HEK293 (cell line): ENCODE data around the gene ICOSLG.
A peak's percentile ranks its signal among the peaks of the same experiment; 100 is the strongest.

ENCODE experiments used
- CTCF ChIA-PET: fragments of 350-600 bp; formaldehyde crosslinking; extraction: SDS; loops from one replicate; lab custom pipeline; 2021; ENCODE audit warnings: antibody characterized with exemption; lab: Yijun Ruan, JAX
- POLR2A ChIA-PET: fragments of 300-600 bp; formaldehyde crosslinking; extraction: SDS; loops from one replicate; lab custom pipeline; 2020; ENCODE audit warnings: antibody characterized with exemption, inconsistent platforms; lab: Yijun Ruan, JAX
- H3K27ac ChIP-seq: fragments of 200-500 bp; sonication (Bioruptor generic); 2 replicates; pipeline ENCODE4 v1.5.1; 2014; ENCODE audit warnings: low read depth, low read length, control low read depth, inconsistent platforms; ENCODE audit errors: extremely low read depth
- H3K36me3 ChIP-seq, 2 experiments: fragments of 200-500 bp in 1 of 2; sonication (Bioruptor generic) in 1 of 2; 1 replicate in 1 of 2; 2 replicates in 1 of 2; pipeline ENCODE4 v1.5.1; 2014 to 2017; ENCODE audit warnings: inconsistent platforms in 2 of 2, low read length in 2 of 2; ENCODE audit not compliant: control insufficient read depth in 2 of 2, insufficient read depth in 1 of 2
- H3K4me1 ChIP-seq: fragments of 200-500 bp; sonication (Bioruptor generic); 2 replicates; pipeline ENCODE4 v1.5.1; 2014; ENCODE audit warnings: mild to moderate bottlenecking, low read length, inconsistent platforms; ENCODE audit not compliant: control insufficient read depth, insufficient read depth
- H3K4me3 ChIP-seq: 2 replicates; pipeline ENCODE4 v1.5.1; 2011; ENCODE audit warnings: low read depth, mild to moderate bottlenecking, control low read depth, low read length, moderate library complexity
- H3K9me3 ChIP-seq: fragments of 200-500 bp; sonication (Bioruptor generic); 2 replicates; pipeline ENCODE4 v1.5.1; 2014; ENCODE audit warnings: low read depth, low read length, inconsistent platforms; ENCODE audit not compliant: control insufficient read depth, insufficient read depth
- BCL11B ChIP-seq: fragments of 450-650 bp; formaldehyde crosslinking; IDR thresholded peaks from 2 replicates; pipeline ENCODE4 v1.5.1; 2016; ENCODE audit warnings: low read depth, missing biosample characterization, missing genetic modification characterization
- HIC1 ChIP-seq: fragments of 450-650 bp; formaldehyde crosslinking; IDR thresholded peaks from 2 replicates; pipeline ENCODE4 v1.5.1; 2016; ENCODE audit warnings: missing biosample characterization, missing genetic modification characterization
- KLF17 ChIP-seq: fragments of 450-650 bp; formaldehyde crosslinking; IDR thresholded peaks from 2 replicates; pipeline ENCODE4 v1.5.1; 2016; ENCODE audit warnings: missing biosample characterization, missing genetic modification characterization
- RBAK ChIP-seq: fragments of 450-650 bp; formaldehyde crosslinking; IDR thresholded peaks from 2 replicates; pipeline ENCODE4 v1.5.1; 2016; ENCODE audit warnings: missing biosample characterization, missing genetic modification characterization
- ZNF350 ChIP-seq: fragments of 450-650 bp; formaldehyde crosslinking; IDR thresholded peaks from 2 replicates; pipeline ENCODE4 v1.5.0; 2017; ENCODE audit warnings: missing biosample characterization, mild to moderate bottlenecking, missing genetic modification characterization
- ZNF488 ChIP-seq: fragments of 450-650 bp; formaldehyde crosslinking; IDR thresholded peaks from 2 replicates; pipeline ENCODE4 v1.5.1; 2016; ENCODE audit warnings: missing biosample characterization, missing genetic modification characterization
- ZNF518A ChIP-seq: fragments of 450-650 bp; formaldehyde crosslinking; conservative IDR thresholded peaks from 2 replicates; pipeline ENCODE4 v1.5.1; 2016; ENCODE audit warnings: low read depth, missing biosample characterization, missing genetic modification characterization
- ZNF600 ChIP-seq: fragments of 450-650 bp; formaldehyde crosslinking; IDR thresholded peaks from 2 replicates; pipeline ENCODE4 v1.5.1; 2016; ENCODE audit warnings: missing biosample characterization, missing genetic modification characterization
- ZNF785 ChIP-seq: fragments of 450-650 bp; formaldehyde crosslinking; IDR thresholded peaks from 2 replicates; pipeline ENCODE4 v1.5.1; 2016; ENCODE audit warnings: missing biosample characterization, missing genetic modification characterization
- ZSCAN23 ChIP-seq: fragments of 450-650 bp; formaldehyde crosslinking; IDR thresholded peaks from 2 replicates; pipeline ENCODE4 v1.5.1; 2016; ENCODE audit warnings: missing biosample characterization, missing genetic modification characterization
- TF ChIP-seq, protein P1 (sequence below): fragments of 450-650 bp; formaldehyde crosslinking; IDR thresholded peaks from 2 replicates; pipeline ENCODE4 v1.5.1; 2016; ENCODE audit warnings: missing biosample characterization, missing genetic modification characterization

The ICOSLG gene

DNA sequence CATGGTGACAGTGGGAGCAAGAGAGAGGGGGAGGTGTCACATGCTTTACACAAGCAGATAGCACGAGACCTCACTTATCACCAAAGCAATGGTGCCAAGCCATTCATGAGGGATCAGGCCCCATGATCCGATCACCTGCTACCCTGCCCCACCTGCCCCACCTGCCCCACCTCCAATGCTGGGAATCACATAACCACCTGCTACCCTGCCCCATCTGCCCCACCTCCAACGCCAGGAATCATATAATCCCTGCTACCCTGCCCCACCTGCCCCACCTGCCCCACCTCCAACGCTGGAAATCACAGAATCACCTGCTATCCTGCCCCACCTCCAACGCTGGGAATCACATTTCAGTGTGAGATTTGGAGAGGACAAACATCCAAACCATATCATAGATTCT lies 34.3 kb upstream of the ICOSLG start:
- H3K36me3 ChIP-seq, result no peaks in the 10 kb centered on the region
- ChIA-PET CTCF (interaction anchor here (1.2 kb wide), 1 partner anchor 22 kb away, joined by 3 read pairs; no protein-coding TSS in a partner anchor), POLR2A (no interaction called here)
- no peaks in the 10 kb centered on the region for H3K4me1 ChIP-seq
- no peak overlapping the region for H3K4me3 ChIP-seq
- peak; percentile 25; the same call in 1 of the 2 replicates for TF ChIP-seq KLF17 (tag by site-specific recombination)
- no peak for TF ChIP-seq ZSCAN23 (tag by site-specific recombination)
- no peaks in the 10 kb centered on the region for H3K9me3 ChIP-seq
- no peak overlapping the region for H3K27ac ChIP-seq

- H3K27ac ChIP-seq, result no peak overlapping the region
- ChIA-PET POLR2A (no interaction called here), CTCF (interaction anchor here (1.0 kb wide), 1 partner anchor 25 kb away, joined by 4 read pairs; no protein-coding TSS in a partner anchor)
- H3K4me1 ChIP-seq, result no peaks in the 10 kb centered on the region
- H3K36me3 ChIP-seq, result no peaks in the 10 kb centered on the region
- no peak for TF ChIP-seq ZNF518A (tag by site-specific recombination)
- TF ChIP-seq ZNF488 (tag by site-specific recombination), result no peak
- TF ChIP-seq ZNF785 (tag by site-specific recombination), result no peak
- TF ChIP-seq ZNF350 (tag by site-specific recombination), result no peak
- TF ChIP-seq, protein P1, sequence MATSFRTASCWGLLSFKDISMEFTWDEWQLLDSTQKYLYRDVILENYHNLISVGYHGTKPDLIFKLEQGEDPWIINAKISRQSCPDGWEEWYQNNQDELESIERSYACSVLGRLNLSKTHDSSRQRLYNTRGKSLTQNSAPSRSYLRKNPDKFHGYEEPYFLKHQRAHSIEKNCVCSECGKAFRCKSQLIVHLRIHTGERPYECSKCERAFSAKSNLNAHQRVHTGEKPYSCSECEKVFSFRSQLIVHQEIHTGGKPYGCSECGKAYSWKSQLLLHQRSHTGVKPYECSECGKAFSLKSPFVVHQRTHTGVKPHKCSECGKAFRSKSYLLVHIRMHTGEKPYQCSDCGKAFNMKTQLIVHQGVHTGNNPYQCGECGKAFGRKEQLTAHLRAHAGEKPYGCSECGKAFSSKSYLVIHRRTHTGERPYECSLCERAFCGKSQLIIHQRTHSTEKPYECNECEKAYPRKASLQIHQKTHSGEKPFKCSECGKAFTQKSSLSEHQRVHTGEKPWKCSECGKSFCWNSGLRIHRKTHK (tag by site-specific recombination), result no peak
- H3K9me3 ChIP-seq, result no peaks in the 10 kb centered on the region
- no peak overlapping the region for H3K4me3 ChIP-seq
Measured at GRCh38 chr21:44273046-44273445, 32.3 kb upstream of the ICOSLG start.

DNA sequence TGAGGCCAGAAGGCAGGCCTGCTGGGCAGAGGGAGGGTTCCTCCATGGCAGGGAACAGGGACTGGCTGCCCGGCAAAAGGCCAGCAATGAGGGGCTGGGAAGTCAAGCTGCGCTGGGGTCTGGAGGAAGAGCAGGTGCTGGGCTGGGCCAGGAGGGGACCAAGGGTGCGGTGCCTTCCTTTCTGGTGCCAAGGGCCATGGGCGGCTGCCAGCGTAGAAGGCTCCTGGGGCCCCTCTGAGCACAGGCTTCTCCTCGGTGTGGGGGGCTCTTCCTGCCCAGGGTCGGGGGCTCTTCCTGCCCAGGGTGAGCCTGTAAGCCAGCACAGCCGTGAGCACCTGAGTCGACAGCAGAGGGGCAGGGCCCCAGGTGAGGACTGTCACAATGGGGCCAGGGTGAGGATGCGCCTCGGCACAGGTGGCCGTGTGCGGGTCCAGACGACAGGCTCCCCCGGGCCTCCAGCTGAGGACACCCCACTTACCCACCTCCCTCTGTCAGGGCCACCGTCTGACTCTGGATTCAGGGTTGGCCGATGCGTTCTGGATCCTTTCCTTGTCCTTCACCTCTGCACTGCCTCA lies 31.6 kb upstream of the ICOSLG start:
- no peaks in the 10 kb centered on the region for H3K36me3 ChIP-seq
- H3K27ac ChIP-seq, result no peak overlapping the region
- H3K9me3 ChIP-seq, result no peaks in the 10 kb centered on the region
- H3K4me3 ChIP-seq, result no peak overlapping the region
- H3K4me1 ChIP-seq, result no peaks in the 10 kb centered on the region
- CTCF ChIA-PET, result interaction anchor here (0.6 to 1.0 kb wide), 2 partner anchors 26 to 1579 kb away, joined by 3 to 4 read pairs; no protein-coding TSS in a partner anchor
- TF ChIP-seq ZNF600 (tag by site-specific recombination) (peak; percentile 24; the same call in 1 of the 2 replicates), HIC1 (tag by site-specific recombination) (no peak), BCL11B (tag by site-specific recombination) (no peak), RBAK (tag by site-specific recombination) (no peak)
- TF ChIP-seq, all 188 proteins: peak for 1
- POLR2A ChIA-PET, result no interaction called here
